Measurements from ENCODE around the gene RACGAP1.
A peak's percentile ranks its signal among the peaks of the same experiment; 100 is the strongest.

The RACGAP1 gene

DNA sequence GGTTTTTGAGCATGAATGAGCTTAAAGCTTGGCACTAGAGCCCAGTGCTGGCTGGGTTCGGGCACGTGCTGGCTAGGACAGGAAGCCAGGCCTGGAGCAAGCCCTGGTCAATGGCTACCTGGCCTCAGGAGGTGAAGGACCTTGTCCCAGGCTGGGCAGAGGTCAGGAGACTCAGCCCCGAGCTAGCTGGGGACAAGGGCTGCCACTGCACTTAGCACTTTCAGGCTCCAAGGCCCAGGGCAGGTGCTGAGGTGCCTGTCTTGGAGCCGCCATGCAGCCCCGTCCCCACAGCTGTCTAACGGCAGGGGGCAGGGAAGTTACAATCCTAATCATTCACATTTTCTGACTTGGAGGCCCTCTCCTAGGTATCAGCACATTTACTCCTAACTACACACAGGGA lies 56.8 kb downstream of the RACGAP1 start:
- DNase-seq (ENCODE audit: low read depth), result no peak

DNA sequence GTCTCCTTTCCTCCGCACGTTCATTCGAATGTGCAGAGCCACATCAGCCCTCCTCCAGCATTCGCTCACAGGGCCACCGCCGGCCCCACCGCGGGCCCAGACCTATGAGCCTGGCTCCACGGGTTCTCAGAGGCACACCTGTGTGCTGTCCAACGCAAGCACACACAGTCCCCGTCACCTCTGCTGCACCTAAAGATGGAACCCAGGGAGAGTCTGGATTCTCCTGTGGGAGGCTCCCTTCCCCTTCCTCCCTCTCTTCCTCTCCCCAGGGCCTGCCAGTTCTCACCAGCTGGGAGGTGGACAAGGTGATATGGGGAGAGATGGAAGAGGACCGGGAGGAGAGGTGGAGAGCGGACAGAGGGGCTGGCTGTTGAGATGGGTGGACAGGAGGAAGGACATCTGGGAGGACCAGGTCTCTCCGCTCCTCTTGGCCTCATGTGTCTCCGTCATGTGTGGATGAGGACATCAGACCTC lies 57.5 kb downstream of the RACGAP1 start:
- no peak for DNase-seq (ENCODE audit: low read depth)

DNA sequence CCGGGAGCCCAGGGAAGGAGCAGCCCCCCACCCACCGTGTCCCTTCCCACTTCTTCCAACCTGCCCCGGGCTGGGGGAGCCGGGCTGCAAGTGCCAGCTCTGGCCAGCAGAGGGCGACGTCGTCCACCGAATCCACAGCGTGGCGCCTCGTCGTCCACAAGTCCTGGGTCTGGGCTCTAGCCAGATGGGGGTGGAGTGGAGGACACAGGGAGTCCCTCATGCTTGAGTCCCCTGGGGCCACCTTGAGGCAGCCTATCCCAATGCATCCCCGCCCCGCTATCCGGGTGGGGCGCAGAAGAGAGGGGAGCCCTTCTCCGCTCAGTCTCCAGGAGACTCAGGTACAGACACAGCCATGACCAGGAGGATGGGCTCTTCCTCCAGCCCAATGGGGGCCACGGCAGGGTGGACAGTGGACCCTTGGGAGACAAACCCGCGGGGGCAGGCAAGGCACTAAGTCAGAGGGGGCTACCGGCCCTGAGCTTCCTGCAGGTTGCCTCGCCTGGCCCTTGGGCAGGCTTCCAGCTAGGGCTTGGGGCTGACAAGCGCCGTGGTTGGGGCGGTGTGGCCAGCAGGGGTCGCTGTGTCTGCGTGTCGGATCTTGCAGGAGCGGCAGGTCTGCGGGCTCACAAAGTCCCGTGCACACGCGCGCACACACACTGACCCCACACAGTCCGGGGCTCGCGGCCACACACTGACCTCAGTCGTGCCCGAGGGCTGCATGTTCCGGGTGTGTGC lies 58.1 kb downstream of the RACGAP1 start:
- peak; percentile 91 for DNase-seq (ENCODE audit: low read depth)

DNA sequence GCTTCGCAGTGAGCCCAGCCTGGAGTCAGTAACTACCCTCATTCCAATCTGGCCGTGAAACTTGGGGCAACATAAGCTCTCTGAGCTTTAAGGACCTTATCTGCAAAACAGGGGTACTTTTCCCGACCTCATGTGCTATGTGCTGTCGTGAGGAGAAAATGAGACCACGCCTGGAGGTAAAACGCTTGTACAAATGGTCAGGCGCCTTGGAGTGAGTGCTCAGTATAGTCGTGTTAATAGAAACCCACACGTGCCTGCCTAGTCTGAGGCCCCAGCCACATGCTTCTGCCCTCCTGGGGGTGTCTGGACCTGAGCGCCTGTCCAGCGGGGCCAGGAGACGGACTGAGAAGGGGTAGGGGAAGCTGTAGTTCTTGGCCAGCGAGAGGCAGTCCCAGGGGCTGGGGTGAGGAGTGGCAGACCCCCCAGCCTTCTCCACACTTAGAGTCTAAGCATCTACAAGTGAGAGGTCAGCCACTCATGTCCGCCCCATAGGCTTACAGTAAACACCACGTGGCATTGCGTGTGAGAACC lies 58.7 kb downstream of the RACGAP1 start:
- no peak for DNase-seq (ENCODE audit: low read depth)

DNA sequence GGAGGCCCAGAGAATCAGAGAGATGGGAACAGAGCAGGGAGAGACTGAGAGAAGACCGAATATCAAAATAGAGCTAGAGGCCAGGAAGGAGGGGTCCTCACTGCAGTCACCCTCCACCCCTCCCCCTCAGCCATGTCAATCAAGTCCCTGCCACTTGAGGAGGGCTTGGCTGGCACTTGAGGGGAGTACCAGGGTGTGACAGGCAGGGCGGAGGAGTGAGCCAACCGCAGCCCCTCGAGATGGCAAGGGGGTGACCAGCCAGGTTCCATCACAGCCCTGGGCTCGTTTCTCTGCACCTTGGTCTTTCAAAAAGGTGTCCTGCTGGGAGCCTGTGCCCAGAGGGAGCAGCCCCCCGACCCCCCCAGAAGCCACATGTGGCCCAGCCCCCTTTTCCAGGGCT lies 59.5 kb downstream of the RACGAP1 start:
- no peak for DNase-seq (ENCODE audit: low read depth)

DNA sequence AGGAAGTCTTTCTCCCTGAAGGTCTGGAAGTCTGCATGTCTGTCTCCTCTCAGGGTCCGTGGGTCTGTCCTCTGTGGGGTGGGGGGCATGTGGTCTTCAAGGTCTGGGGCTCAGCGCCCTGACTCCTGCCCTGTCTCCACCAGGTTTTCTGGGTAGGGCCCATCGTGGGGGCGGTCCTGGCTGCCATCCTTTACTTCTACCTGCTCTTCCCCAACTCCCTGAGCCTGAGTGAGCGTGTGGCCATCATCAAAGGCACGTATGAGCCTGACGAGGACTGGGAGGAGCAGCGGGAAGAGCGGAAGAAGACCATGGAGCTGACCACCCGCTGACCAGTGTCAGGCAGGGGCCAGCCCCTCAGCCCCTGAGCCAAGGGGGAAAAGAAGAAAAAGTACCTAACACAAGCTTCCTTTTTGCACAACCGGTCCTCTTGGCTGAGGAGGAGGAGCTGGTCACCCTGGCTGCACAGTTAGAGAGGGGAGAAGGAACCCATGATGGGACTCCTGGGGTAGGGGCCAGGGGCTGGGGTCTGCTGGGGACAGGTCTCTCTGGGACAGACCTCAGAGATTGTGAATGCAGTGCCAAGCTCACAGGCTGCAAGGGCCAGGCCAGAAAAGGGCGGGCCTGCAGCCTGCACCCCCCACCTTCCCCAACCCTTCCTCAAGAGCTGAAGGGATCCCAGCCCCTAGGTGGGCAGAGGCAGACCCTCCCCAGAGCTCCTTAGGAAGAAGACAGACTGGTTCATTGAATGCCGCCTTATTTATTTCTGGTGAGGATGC lies 60.3 kb downstream of the RACGAP1 start:
- DNase-seq (ENCODE audit: low read depth), result no peak

DNA sequence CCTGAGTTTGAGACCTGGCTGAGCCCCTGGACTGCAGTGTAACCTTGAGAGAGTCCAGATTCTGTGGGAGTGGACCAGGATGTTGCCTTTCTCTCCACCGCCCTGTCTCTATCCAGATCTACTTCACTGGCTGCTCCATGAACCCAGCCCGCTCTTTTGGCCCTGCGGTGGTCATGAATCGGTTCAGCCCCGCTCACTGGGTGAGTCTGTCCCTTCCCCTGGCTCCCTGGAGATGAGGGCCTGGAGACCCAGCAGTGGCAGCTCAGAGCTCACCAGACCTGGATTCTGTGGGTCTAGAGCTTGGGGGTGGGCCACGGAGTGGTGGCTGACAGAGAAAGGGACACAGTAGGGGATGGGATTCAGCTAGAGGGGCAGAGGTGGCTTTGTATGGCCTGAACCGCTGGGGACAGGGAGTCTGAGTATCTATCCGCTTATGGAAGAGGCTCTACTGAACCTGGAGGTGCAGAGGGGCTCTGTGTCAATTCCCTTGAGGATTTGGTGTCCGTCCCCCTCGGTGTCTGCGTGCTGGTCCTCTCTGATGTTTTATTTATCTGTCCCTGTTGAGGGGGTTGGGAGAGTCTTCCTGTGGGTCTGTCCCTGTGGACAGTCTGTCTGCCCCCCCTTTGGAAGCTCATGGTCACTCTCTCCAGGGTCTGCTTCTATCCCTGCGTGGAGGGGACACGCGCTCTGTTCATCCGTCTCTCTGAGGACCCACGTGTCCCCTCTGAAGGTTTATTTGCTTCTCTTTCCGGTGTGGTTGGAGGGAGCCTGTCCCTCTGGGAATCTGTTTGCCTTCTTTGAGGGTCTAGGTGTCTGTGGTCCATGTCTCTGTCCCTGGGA lies 61.1 kb downstream of the RACGAP1 start:
- no peak for DNase-seq (ENCODE audit: low read depth)

DNA sequence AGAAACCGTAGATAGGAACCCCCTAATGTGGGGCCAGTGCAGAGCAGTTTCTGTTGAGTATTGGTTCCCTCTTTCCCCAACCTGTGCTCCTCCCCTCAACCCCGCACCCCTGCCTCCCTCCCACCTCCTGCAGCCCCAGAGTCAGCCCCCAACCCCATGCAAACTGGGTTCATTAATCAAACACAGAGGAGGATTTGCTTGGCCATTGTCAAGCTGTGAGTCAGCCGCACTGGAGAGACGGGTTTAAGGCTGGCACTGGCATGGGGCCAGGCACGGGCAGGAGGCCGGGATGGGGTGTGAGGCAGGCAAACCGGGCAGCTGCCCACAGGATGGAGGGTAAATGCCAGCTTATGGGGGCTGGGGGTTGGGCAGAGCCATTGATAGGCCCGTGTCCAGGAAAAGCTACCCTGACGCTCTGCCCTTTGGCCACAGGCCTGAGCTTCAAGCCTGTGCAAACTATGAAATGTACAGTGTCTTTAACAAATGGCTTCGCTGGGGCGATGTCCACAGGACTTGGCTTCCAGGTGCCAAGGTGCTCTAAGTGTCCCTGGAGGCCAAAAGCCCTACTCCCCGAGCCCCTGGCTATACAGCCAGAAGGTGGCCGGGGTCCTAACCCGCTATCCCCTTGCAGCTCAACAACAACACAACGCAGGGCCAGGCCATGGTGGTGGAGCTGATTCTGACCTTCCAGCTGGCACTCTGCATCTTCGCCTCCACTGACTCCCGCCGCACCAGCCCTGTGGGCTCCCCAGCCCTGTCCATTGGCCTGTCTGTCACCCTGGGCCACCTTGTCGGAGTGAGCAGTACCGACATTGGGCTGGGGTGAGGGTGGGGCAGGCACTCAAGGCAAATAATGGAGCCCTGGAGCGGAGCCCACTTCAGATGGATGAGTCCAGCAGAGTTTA lies 62.2 kb downstream of the RACGAP1 start:
- DNase-seq (ENCODE audit: low read depth), result no peak

DNA sequence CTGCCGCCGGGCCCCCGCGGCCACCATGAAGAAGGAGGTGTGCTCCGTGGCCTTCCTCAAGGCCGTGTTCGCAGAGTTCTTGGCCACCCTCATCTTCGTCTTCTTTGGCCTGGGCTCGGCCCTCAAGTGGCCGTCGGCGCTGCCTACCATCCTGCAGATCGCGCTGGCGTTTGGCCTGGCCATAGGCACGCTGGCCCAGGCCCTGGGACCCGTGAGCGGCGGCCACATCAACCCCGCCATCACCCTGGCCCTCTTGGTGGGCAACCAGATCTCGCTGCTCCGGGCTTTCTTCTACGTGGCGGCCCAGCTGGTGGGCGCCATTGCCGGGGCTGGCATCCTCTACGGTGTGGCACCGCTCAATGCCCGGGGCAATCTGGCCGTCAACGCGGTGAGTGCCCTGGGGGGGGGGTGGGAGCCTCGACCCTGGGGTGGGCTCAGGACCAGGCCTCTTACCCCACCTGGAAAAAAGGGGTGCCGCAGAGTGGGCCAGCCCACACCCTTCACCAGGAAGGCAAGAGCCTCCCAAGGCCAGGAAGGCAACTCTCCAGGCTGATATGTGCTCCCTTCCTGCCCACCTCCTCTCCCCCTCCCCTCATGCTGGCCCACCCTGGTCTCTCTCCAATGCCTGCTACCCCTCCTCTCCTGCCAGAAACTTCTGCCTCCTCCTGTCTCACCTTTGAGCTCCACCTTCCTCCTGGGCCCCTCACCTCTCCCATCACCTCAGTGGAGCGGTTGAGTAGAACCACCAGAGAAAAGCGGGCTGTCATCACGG lies 63.1 kb downstream of the RACGAP1 start:
- no peak for DNase-seq (ENCODE audit: low read depth)

DNA sequence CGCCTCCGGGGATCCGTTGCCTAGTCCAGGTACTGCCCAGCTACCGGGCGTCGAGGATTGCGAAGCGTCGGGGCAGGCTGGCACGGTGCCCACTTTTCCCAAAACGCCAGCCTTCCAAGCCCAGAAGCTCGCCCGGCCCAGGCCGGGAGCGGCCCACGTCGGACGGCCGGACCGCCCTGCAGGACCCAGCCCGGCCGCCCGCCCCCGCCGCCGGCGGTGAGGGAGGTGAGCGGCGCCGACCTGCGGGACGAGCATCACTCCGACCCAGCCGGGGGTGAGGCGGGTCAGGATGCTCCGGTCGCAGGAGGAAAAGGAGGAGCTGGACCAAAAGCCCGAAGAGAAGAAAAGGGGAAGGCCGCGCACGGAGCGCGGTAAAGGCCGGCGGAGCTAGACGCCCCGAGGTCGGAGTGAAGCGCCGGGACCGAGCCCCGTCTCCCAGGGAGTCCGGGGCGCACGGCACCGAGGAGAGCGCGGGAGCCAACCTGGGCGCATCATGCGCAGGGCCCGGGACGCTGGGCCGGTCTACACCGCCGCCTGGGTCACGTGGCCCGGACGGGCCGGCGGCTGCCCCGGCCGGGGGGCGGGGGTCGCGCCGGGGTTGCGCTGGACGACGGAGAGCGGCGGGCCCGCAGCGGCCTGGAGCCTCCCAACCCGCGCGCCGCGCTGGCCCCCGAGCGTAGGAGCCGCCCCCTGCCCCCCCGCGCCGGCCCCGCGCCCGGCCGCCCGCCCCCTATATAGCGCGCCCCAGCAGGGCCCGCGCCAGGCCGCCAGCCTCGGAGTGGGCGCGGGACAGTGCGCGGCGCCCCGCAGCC lies 64.0 kb downstream of the RACGAP1 start, which contains the start of gene AQP5:
Gene AQP5, plus strand, starts transcription at position 762 of the 812 bp plus-strand sequence. CDS start 146 bp downstream, outside the sequence.
- no peak for DNase-seq (ENCODE audit: low read depth)

DNA sequence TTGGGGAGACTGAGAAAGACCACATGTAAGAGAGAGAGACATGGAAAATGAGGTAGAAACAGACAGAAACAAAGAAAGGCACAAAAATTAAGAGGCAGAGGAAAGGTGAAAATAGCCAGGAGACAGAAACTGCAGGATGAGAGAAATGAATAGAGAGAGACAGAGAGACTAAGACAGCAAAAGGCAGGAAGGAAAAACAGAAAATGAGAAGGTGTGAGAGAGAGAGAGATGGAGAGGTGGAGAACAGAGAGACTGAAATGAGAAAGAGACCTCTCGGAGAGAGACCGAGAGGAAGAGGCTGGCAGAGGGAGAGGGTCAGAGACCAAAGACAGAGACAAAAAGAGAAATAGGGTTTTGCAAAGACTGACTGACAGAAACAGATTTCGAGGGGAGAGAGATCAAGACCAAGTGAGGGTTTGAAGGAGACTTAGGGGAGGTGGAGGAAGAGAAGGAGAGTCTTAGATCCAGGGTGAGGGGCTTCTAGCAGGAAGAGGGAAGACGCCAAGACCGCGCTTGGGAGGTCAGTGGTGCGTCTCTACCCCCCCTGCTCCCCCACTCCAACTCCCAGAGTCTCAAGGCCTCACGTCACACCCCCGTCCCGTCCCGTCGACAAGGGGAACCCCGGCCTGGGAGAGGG lies 64.7 kb downstream of the RACGAP1 start:
- DNase-seq (ENCODE audit: low read depth), result no peak

DNA sequence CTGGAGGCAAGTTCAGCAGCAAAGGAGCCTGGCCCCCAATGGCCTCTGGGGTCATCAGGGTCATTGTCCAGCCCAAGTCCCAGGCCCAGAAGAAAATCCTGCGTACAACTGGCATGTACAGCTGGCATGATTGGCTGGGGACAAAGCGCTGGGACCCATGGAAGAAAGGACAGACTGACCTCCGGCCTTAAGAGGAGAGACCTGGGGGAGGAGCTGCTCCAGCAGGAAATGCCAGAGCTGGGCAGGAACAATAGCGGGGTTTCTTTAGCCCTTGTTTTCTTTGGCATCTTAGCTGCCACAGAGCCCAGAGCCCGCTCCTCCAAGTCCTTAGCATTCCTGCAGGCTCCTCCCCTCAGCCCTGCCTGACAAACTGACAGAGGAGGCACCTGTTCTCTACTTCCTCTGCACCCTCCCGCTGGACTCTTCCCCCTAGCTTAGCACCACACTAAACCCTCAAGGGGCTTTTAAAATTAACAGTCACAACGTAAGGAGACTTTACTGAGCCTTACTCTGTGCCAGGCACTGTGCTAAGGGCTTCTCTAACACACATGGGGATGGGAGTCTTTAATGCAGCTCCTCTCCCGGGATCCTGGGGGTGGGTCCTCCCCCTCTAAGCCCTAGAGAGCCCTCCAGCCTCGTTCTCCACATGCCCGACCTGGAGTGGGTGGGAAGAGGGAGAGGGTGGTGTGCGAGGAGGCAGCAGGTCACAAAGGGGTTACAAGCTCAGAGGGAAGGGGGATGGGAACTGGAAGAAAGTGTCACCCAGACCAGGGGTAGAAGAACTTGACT lies 65.4 kb downstream of the RACGAP1 start:
- no peak for DNase-seq (ENCODE audit: low read depth)

DNA sequence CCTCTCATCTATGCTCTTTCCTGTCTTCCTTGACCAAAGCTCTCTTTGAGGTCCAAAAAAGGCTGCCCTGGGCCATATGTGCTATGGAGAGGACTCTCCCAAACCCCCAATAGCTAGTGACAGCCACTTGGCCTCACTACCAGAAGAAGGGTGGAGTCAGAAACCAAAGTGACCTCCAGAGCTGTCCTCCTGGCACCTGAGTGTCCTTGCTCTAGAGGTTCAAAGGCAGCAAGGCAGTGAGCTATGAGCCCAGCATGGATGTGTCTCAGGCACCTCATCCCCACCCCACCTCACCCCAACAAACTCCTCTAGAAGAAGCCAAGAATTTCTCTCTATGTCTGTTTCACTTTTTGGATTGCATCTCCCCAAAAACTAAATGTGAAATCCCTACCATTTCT lies 67.7 kb downstream of the RACGAP1 start:
- no peak for DNase-seq (ENCODE audit: low read depth)

DNA sequence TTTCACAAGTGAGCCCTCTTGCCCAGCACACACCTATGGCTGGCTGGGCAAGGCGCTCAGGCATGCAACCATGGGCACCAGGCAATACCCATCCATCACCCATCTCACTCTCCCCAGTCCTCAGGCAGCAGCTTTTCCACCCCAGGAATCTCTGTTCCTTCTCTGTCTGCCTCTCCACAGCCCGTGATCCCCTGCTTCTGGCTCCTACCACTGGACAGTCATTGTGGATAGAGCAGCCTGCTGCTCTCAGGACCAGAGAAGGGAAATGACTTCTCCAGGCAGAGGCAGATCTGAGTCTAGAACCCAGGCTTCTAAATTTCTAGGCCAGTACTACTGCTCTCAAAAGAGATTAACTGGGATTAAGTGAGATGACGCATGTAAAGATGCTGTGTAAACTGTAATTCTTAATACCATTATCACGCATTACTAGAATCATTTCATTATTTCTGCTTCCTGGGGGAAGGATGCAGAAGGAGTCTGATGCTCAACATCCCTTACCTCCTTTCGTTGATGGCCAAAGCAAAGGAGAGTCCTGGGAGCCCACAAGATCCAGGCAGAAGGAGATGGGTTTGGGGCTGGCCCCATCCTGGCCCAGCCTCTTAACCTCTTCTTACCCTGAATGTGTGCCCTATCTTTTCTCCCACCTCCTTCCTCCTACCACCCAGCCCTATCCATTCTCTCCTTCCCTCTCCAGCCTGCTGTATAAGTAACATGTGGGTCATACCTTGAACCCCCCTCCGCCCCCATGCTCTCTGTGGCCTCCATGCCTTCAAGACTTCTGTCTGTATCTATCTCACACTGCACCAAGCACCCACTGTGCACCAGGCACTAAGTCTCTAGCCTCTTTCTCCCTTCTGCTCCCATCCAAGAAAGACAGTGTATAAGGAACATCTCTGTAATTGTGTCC lies 68.4 kb downstream of the RACGAP1 start:
- DNase-seq (ENCODE audit: low read depth), result no peak

DNA sequence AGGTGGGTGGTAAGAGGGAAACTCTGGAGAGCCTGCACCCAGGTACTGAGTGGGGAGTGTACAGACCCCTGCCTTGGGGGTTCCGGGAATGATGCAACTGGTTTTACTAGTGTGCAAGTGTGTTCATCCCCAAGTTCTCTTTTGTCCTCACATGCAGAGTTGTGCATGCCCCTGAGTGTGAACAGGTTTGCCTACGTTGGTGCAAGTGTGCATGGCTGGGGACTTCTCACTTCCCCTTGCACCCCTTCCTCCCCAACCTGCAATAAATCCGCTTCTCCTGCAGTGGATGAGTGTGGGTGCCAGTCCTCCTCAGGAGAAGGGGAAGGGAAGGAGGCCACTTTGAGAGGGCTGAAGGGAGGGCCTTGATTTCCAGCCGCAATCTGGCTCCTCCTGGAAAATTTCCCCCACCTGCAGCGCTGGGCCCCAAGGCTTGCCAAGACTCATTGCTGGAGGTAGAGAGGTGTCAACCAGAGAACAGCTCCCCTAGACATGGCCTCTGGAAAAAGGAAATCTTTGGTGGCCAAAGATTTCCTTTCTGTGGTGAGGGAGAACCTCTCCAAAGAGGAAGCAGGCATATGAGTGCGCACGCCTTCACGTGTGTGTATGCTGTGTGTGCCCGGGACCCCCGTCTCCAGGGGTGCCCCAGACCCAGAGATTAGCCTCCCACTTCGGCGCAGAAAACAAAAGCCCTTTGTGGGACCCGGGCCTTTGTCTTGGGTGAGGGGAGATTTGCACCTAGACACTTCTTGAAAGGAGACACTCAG lies 69.2 kb downstream of the RACGAP1 start:
- DNase-seq (ENCODE audit: low read depth), result no peak
